Occipital lobe (tissue), 2 donors: ENCODE measurements around the gene EMILIN1. TPM values are rescaled to one million over a fixed set of nuclear protein-coding genes. Genes with fewer than 3 reads are reported as not detected.

ENCODE experiments used
- DNase-seq: peaks from one replicate; lab custom pipeline; 2025; lab: John Stamatoyannopoulos, UW
- total RNA-seq: library from RNA; depleted of rRNA; stranded (reverse); fragments of >200 nt; gene quantifications from one replicate; pipeline ENCODE4 v1.2.3, GENCODE V29; 2014

The EMILIN1 gene
- total RNA-seq, 1 donor from 2014 or later = 4.5 TPM

DNA sequence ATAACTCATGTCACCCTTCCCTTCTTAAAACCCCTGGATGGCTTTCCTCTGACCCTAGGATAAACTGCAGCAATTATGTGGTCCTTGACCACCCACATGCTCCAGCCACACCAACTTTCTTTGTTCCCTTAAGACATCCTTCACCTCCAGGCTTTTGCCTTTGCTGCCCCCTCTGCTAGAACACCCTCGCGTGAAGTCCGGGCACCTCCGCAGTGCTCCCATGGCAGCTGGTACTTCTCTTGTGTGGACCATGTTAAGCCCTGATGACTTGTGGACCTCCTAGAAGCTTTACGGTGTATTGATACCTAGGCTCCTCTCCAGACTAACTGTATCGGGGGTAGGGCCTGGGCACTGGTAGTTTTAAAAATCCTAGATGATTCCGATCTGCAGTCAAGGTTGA lies 44.4 kb downstream of the EMILIN1 start:
- no peak for DNase-seq

DNA sequence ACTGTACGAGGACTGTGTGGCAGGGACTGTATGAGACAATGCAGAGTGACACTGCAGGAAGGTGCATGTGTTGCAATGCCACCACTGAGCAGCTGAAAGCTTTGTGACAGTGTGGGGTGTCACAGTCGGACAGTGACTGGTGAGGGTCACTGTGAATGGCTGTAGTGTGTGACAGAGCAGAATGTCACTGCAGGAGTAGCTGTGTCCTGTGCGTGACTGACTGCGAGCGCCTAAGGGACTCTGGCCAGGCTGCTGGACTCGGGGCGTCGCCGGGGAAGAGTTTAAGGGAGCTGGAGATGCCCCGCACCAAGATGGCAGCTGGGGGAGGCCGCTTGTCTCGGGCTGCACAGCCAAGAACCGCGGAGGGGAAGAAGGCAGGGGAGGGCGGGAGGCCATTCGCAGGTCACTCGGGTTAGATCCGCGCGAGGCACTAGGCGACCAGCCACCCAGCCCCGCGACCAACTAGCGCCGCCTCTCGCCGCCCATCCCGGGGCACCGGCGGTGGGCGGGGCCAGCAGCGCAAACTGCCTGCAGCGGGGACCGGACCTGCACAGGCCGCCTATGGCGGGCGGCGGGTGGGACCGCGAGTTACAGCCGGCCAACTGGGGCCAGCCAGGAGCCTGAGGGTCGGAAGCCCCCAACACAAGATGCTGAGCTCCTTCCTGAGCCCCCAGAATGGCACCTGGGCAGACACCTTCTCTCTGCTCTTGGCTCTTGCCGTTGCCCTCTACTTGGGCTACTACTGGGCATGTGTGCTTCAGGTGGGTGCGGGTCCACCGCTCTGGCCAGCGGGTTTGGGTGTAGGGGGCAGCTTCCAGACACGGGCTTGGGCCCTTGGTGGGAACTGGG lies 45.1 kb downstream of the EMILIN1 start, which contains the start of gene ABHD1:
TSS of gene ABHD1 (plus strand) at position 514 of the 849 bp plus-strand sequence. CDS start at position 648, 134 bp downstream.
- DNase-seq = peak; percentile 67

DNA sequence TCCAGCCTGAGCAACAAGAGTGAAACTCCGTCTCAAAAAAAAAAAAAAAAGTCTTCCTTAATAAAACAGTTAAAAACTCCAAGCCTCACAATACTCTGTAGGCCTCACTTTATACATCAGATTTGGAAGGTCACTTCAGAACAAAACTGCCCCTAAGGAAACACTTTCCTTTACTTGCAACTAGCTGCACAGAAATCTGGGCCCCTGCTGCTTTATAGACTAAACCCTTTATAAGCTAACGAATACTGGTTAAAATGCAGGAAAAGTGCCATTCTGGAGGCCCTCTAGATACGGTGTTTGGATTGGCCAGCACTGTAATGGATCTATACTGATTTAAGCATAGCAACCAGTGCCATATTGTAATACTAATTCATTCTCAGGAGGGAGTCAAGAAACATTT lies 46.7 kb downstream of the EMILIN1 start:
- DNase-seq = no peak

- DNase-seq = no peak
Observed at GRCh38 chr2:27126252-27126710, 47.9 kb downstream of the EMILIN1 start.

- no peak for DNase-seq
Observed at GRCh38 chr2:27127883-27128667, 49.7 kb downstream of the EMILIN1 start.

DNA sequence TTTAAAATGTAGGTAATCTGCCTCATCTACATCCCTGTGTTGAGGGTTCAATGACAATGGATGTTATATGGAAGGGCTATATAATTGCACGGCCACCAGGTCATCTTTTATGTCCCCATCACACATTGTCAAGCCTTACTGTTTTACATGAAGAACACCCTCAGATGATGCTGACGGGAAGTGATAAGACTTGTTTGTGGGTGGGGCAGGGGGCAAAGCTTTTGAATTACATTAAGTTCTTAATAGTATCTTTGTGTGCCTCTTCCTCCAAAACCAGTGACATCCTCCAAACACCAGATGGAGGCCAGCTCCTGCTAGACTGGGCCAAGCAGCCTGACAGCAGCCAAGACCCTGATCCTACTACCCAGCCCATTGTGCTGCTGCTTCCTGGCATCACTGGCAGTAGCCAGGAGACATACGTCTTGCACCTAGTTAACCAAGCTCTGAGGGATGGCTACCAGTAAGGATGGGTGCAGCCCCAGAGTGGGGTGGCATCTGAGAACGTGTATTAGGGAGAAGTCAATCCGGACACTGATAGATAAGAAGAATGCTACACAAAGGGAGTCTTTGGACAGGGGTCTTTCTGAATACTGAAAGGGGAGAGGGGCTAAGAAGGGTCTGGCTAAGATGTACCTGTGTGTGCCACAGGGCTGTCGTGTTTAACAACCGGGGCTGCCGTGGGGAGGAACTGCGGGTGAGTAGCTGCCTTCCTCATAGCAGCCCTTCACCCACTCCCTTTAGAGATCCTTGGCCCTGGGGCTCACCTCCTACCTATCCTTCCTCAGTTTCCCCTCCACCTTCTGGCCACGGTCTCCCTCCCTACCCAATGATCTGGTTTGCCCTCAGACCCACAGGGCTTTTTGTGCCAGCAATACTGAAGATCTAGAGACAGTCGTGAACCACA lies 50.5 kb downstream of the EMILIN1 start:
- no peak for DNase-seq

DNA sequence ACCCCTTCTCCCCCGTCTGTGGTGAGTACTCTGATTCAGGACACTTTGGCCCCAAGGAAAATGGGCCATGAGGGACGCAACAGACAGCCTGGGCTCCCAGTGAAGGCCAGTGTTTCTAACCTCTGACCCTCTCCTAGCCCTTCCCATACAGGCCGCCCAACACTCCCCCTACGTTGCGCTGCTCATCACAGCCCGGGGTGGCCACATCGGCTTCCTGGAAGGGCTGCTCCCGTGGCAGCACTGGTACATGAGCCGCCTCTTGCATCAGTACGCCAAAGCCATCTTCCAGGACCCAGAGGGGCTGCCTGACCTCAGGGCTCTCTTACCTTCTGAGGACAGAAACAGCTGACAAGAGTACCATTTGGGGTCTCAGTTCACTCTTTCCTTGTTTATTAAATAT lies 52.0 kb downstream of the EMILIN1 start:
- no peak for DNase-seq

DNA sequence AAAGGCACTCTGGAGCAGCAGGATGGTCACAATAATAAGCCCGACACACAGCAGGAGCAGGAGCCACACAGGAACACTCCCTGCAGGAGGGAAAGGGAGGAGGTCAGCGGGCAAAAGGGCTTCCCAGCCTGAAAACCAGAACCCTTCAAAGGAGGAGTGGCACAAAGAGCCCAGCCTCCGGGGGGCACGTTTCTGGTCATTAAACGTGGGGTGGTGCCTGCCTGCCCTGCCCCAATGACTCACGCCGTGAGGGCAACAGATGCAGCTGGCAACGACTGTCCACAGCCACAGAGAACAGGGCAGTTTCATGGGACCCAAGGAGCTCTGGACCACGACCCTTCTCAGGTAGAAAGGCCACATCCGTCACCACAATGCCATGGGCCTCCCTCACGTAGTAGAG lies 53.0 kb downstream of the EMILIN1 start:
- DNase-seq = no peak

GRCh38 chr2:27133195-27133875 lies 54.9 kb downstream of the EMILIN1 start:
- no peak for DNase-seq

- DNase-seq = peak; percentile 93
Observed at GRCh38 chr2:27133905-27134780, 55.7 kb downstream of the EMILIN1 start, which contains the start of gene PREB. TSS of gene PREB (minus strand) at chr2:27134636. CDS start at chr2:27134421, 215 bp downstream.

DNA sequence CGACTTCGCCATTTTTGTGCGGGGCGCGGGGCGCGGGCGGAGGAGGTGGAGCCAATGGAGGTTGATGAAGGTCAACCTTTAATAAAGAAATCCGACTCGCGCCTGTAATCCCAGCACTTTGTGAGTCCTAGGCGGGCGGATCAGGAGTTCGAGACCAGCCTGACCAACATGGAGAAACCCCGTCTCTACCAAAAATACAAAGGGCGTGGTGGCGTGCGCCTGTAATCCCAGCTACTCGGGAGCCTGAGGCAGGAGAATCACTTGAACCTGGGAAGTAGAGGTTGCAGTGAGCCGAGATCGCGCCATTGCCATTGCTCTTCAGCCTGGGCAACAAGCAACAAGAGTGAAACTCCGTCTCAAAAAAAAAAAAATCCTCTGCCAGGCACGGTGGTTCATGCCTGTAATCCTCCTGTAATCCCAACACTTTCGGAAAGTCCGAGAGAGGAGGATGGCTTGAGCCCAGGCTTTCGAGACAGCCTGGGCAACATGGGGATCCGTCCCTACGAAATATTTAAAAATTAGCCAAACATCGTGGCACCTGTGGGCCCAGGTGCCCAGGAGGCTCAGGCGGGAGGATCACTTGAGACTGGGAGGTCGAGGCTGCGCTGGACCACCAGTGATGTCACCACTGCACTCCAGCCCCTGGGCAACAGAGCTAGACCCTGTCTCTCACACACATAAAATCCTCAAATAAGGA lies 56.5 kb downstream of the EMILIN1 start:
- no peak for DNase-seq

DNA sequence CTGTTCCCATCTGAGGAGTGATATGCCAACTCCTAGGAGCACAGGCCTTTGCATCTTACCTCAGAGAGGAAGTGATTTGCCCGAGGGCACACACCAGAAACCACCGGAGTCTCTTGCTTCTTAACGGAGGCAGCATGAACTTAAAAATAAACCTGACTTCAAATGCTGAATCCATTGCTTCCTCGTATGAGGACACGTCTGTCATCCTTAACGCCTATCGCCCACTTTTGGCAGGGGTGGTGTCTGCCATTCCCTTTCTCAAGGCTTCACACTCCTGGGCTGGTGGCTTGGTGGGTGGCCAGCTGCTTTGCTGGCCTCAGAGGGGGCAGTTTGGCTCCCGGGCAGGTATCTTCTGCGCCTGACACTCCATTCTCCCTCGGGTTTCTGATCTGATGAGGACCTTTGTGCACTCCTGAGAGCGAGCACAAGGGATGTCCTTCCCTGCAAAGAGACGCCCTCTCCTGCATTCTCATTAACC lies 57.1 kb downstream of the EMILIN1 start:
- DNase-seq = no peak

Other genes with a start within 250 kb of the EMILIN1 start
- gene DPYSL5, start 230.5 kb upstream of the EMILIN1 start, total RNA-seq = 128 TPM
- gene MAPRE3, start 108.0 kb upstream of the EMILIN1 start, total RNA-seq = 15.4 TPM
- 7.8 TPM for gene TMEM214, start 45.6 kb upstream of the EMILIN1 start, total RNA-seq
- 17.5 TPM for gene AGBL5, start 26.9 kb upstream of the EMILIN1 start, total RNA-seq
- 132 TPM for gene OST4, start 7.0 kb upstream of the EMILIN1 start, total RNA-seq
- gene KHK, start 8.2 kb downstream of the EMILIN1 start, total RNA-seq = 6.2 TPM
- gene CGREF1, start 40.5 kb downstream of the EMILIN1 start, total RNA-seq = 17.3 TPM
- 0.31 TPM for gene ABHD1, start 45.2 kb downstream of the EMILIN1 start, total RNA-seq
- gene PREB, start 56.0 kb downstream of the EMILIN1 start, total RNA-seq = 19.0 TPM
- not detected for gene PRR30, start 60.8 kb downstream of the EMILIN1 start, total RNA-seq
- not detected for gene TCF23, start 70.4 kb downstream of the EMILIN1 start, total RNA-seq
- gene ATRAID, start 133.4 kb downstream of the EMILIN1 start, total RNA-seq = 43.7 TPM
- 15.6 TPM for gene SLC5A6, start 133.7 kb downstream of the EMILIN1 start, total RNA-seq
- 16.2 TPM for gene CAD, start 138.8 kb downstream of the EMILIN1 start, total RNA-seq
- 0.47 TPM for gene SLC30A3, start 184.4 kb downstream of the EMILIN1 start, total RNA-seq
- not detected for gene DNAJC5G, start 196.8 kb downstream of the EMILIN1 start, total RNA-seq
- not detected for gene TRIM54, start 203.8 kb downstream of the EMILIN1 start, total RNA-seq
- gene UCN, start 229.8 kb downstream of the EMILIN1 start, total RNA-seq = 1.1 TPM
- gene MPV17, start 244.5 kb downstream of the EMILIN1 start, total RNA-seq = 36.8 TPM